GM19240 (cell line): ENCODE data around the gene ELAVL1.
"Not testable (repeated sequence)": the region's sequence is repeated elsewhere in the genome, so short reads cannot be mapped to it uniquely, and the experiment has no call there.

ENCODE experiments used
- DNase-seq: peaks from one replicate; pipeline ENCODE4 v3.0.0; 2011; ENCODE audit warnings: low spot score; ENCODE audit not compliant: insufficient read length

ELAVL1 gene

GRCh38 chr19:8005534-8006256 is at the start of gene ELAVL1:
Gene ELAVL1, minus strand, starts transcription at chr19:8005641. Its CDS starts 13,826 bp downstream, at chr19:7991815.
- DNase-seq: peak; percentile 96

- no peak for DNase-seq
Observed at GRCh38 chr19:8054169-8054568, 48.7 kb upstream of the ELAVL1 start.

GRCh38 chr19:8052464-8052859 is 47.0 kb upstream of the ELAVL1 start, which contains the start of gene CCL25:
Gene CCL25, plus strand, starts transcription at chr19:8052760. Its CDS starts 290 bp downstream, at chr19:8053050.
- DNase-seq: no peak

GRCh38 chr19:8050274-8051096 is 45.0 kb upstream of the ELAVL1 start:
- DNase-seq: peak; percentile 85

- no peak for DNase-seq
Observed at GRCh38 chr19:8046569-8047165, 41.2 kb upstream of the ELAVL1 start.

GRCh38 chr19:8045872-8046568 is 40.6 kb upstream of the ELAVL1 start:
- no peak for DNase-seq

- DNase-seq: no peak
Observed at GRCh38 chr19:8044018-8044417, 38.6 kb upstream of the ELAVL1 start.

- DNase-seq: no peak
Observed at GRCh38 chr19:8042900-8043299, 37.5 kb upstream of the ELAVL1 start.

GRCh38 chr19:8041531-8041931 is 36.1 kb upstream of the ELAVL1 start:
- no peak for DNase-seq

GRCh38 chr19:8039231-8039630 is 33.8 kb upstream of the ELAVL1 start:
- DNase-seq: no peak

GRCh38 chr19:8038815-8039214 is 33.4 kb upstream of the ELAVL1 start:
- DNase-seq: no peak

GRCh38 chr19:8036434-8037099 is 31.1 kb upstream of the ELAVL1 start:
- no peak for DNase-seq

- no peak for DNase-seq
Observed at GRCh38 chr19:8034178-8034525, 28.7 kb upstream of the ELAVL1 start.

GRCh38 chr19:8033287-8034177 is 28.1 kb upstream of the ELAVL1 start:
- not testable (repeated sequence) for DNase-seq

- no peak for DNase-seq
Observed at GRCh38 chr19:8030960-8031359, 25.5 kb upstream of the ELAVL1 start.

GRCh38 chr19:8028951-8029491 is 23.6 kb upstream of the ELAVL1 start:
- DNase-seq: no peak

GRCh38 chr19:8025316-8025715 is 19.9 kb upstream of the ELAVL1 start:
- no peak for DNase-seq

- DNase-seq: not testable (repeated sequence)
Observed at GRCh38 chr19:8024256-8024655, 18.8 kb upstream of the ELAVL1 start.

- DNase-seq: no peak
Observed at GRCh38 chr19:8023371-8023770, 17.9 kb upstream of the ELAVL1 start.

GRCh38 chr19:8022275-8022674 is 16.8 kb upstream of the ELAVL1 start:
- no peak for DNase-seq
